Measurements from ENCODE around the gene NDUFA11. TPM values are rescaled to one million over a fixed set of nuclear protein-coding genes. Genes with fewer than 3 reads are reported as not detected.

The NDUFA11 gene
- polyA plus RNA-seq, 1 of the 3 experiments (the other 2 are of a cell fraction) = 534 TPM

GRCh38 chr19:5910638-5910907 is 7.0 kb upstream of the NDUFA11 start:
- peaks cover 4 to 8% of the 10 kb centered on the region in 2 experiments for H3K36me3 ChIP-seq (replicated peaks in 1 of 2; ENCODE audit: control insufficient read depth in 1 of 2, insufficient read depth in 2 of 2, low read length in 1 of 2)
- 95% methylated on average over 1 of the region's 1 CpG for WGBS (ENCODE audit: low lambda C conversion rate)
- H3K27ac ChIP-seq (ENCODE audit: low read depth in 2 of 2, low read length in 1 of 2) = no peak overlapping the region
- DNase-seq = no peak
- H3K79me2 ChIP-seq (ENCODE audit: insufficient read depth) = peaks cover 9% of the 10 kb centered on the region; the same call in 1 of the 2 replicates
- H2AFZ ChIP-seq (ENCODE audit: low read depth) = no peak overlapping the region
- TF ChIP-seq, protein P1, sequence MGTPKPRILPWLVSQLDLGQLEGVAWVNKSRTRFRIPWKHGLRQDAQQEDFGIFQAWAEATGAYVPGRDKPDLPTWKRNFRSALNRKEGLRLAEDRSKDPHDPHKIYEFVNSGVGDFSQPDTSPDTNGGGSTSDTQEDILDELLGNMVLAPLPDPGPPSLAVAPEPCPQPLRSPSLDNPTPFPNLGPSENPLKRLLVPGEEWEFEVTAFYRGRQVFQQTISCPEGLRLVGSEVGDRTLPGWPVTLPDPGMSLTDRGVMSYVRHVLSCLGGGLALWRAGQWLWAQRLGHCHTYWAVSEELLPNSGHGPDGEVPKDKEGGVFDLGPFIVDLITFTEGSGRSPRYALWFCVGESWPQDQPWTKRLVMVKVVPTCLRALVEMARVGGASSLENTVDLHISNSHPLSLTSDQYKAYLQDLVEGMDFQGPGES (IDR thresholded peaks at IDR 0.05; ENCODE audit: low read depth, low read length) = no peak
- TF ChIP-seq TEAD4 (IDR thresholded peaks at IDR 0.05; ENCODE audit: borderline replicate concordance, insufficient read depth) (no peak), JUND (IDR thresholded peaks at IDR 0.05) (no peak), TAF1 (IDR thresholded peaks at IDR 0.05; ENCODE audit: borderline replicate concordance, low read depth, low read length) (no peak), MXI1 (IDR thresholded peaks at IDR 0.05; ENCODE audit: low read depth, low read length) (no peak), MEF2A (IDR thresholded peaks at IDR 0.05; ENCODE audit: borderline replicate concordance, low read depth) (no peak)
- TF ChIP-seq, protein P2, sequence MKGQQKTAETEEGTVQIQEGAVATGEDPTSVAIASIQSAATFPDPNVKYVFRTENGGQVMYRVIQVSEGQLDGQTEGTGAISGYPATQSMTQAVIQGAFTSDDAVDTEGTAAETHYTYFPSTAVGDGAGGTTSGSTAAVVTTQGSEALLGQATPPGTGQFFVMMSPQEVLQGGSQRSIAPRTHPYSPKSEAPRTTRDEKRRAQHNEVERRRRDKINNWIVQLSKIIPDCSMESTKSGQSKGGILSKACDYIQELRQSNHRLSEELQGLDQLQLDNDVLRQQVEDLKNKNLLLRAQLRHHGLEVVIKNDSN (IDR thresholded peaks at IDR 0.05; ENCODE audit: borderline replicate concordance, low read depth) = no peak
- H3K4me3 ChIP-seq (ENCODE audit: low read depth in 2 of 2, low read length in 1 of 2) = no peak overlapping the region
- H3K9me2 ChIP-seq = no peaks in the 10 kb centered on the region
- no peak overlapping the region for H3K4me2 ChIP-seq
- POLR2A ChIA-PET = no interaction called here
- H3F3A ChIP-seq (replicated peaks; ENCODE audit: insufficient read depth) = no peaks in the 10 kb centered on the region
- no peak overlapping the region for H3K9ac ChIP-seq
- H3K27me3 ChIP-seq (ENCODE audit: insufficient read depth) = no peaks in the 10 kb centered on the region
- no peaks in the 10 kb centered on the region for H4K20me1 ChIP-seq (ENCODE audit: insufficient read depth)
- H3K4me1 ChIP-seq (ENCODE audit: control insufficient read depth in 1 of 2, insufficient read depth in 2 of 2, low read depth in 1 of 2, low read length in 1 of 2) = peaks cover 4 to 5% of the 10 kb centered on the region in 2 experiments; a peak in 2 of 4 replicates
- CTCF ChIA-PET = no interaction called here
- H3K9me3 ChIP-seq = no peaks in the 10 kb centered on the region

DNA sequence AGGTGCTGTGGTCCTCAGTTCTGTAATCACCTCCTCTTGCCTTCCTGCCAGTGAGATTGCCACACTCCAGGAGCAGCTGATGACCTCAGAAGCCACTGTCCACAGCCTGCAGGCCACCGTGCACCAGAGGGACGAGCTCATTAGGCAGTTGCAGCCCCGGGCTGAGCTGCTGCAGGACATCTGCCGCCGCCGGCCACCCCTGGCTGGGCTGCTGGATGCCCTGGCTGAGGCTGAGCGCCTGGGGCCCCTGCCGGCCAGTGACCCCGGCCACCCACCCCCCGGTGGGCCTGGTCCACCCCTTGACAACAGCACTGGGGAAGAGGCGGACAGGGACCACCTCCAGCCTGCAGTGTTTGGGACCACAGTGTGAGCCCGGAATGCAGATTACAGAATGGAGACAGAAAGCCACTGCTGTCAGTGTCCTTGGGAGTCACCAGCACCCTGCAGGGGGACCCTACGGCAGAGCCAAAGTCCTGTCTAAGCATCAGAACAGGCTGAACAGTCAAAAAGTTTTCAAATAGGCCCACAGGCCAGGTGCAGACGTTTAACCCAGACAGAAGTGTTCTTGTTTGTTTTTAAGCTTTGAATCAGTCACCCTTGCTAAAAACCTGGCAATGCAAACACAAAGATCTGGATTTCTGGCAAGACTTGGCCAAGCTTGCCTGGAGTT is 5.3 kb upstream of the NDUFA11 start:
- ChIA-PET POLR2A (no interaction called here), CTCF (interaction anchor here (1.5 kb wide), 1 partner anchor 59 kb away, joined by 6 read pairs; no protein-coding TSS in a partner anchor)
- TF ChIP-seq RXRA (IDR thresholded peaks at IDR 0.05; ENCODE audit: borderline replicate concordance, low read depth) = no peak
- no peak for TF ChIP-seq EZH2phosphoT487 (IDR thresholded peaks at IDR 0.05; ENCODE audit: borderline replicate concordance, low read depth)
- TF ChIP-seq, protein P3, sequence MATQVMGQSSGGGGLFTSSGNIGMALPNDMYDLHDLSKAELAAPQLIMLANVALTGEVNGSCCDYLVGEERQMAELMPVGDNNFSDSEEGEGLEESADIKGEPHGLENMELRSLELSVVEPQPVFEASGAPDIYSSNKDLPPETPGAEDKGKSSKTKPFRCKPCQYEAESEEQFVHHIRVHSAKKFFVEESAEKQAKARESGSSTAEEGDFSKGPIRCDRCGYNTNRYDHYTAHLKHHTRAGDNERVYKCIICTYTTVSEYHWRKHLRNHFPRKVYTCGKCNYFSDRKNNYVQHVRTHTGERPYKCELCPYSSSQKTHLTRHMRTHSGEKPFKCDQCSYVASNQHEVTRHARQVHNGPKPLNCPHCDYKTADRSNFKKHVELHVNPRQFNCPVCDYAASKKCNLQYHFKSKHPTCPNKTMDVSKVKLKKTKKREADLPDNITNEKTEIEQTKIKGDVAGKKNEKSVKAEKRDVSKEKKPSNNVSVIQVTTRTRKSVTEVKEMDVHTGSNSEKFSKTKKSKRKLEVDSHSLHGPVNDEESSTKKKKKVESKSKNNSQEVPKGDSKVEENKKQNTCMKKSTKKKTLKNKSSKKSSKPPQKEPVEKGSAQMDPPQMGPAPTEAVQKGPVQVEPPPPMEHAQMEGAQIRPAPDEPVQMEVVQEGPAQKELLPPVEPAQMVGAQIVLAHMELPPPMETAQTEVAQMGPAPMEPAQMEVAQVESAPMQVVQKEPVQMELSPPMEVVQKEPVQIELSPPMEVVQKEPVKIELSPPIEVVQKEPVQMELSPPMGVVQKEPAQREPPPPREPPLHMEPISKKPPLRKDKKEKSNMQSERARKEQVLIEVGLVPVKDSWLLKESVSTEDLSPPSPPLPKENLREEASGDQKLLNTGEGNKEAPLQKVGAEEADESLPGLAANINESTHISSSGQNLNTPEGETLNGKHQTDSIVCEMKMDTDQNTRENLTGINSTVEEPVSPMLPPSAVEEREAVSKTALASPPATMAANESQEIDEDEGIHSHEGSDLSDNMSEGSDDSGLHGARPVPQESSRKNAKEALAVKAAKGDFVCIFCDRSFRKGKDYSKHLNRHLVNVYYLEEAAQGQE (IDR thresholded peaks at IDR 0.05; ENCODE audit: low read depth, low read length) = no peak
- TF ChIP-seq, protein P1 (IDR thresholded peaks at IDR 0.05; ENCODE audit: low read depth, low read length) = no peak
- DNase-seq = no peak
- H3K4me1 ChIP-seq (ENCODE audit: control insufficient read depth in 1 of 2, insufficient read depth in 2 of 2, low read depth in 1 of 2, low read length in 1 of 2) = peaks cover 0 to under 1% of the 10 kb centered on the region in 2 experiments; a peak in 1 of 4 replicates
- H3K9me2 ChIP-seq = no peaks in the 10 kb centered on the region
- no peak overlapping the region for H2AFZ ChIP-seq (ENCODE audit: low read depth)
- H3K4me3 ChIP-seq (ENCODE audit: low read depth in 2 of 2, low read length in 1 of 2) = no peak overlapping the region
- H3K9ac ChIP-seq = no peak overlapping the region
- H3K4me2 ChIP-seq = no peak overlapping the region
- H4K20me1 ChIP-seq (ENCODE audit: insufficient read depth) = no peaks in the 10 kb centered on the region
- no peaks in the 10 kb centered on the region for H3F3A ChIP-seq (replicated peaks; ENCODE audit: insufficient read depth)
- no peak overlapping the region; a peak in 1 of 4 replicates for H3K27ac ChIP-seq (ENCODE audit: low read depth in 2 of 2, low read length in 1 of 2)
- peaks cover 14% of the 10 kb centered on the region; the same call in 1 of the 2 replicates for H3K79me2 ChIP-seq (ENCODE audit: insufficient read depth)
- no peaks in the 10 kb centered on the region for H3K27me3 ChIP-seq (ENCODE audit: insufficient read depth)
- no peaks in the 10 kb centered on the region for H3K9me3 ChIP-seq
- 58% methylated on average over 2 of the region's 14 CpGs for WGBS (ENCODE audit: low lambda C conversion rate)
- peaks cover 2 to 4% of the 10 kb centered on the region in 2 experiments for H3K36me3 ChIP-seq (replicated peaks in 1 of 2; ENCODE audit: control insufficient read depth in 1 of 2, insufficient read depth in 2 of 2, low read length in 1 of 2)
